Vagina (tissue), 2 donors: ENCODE results near the gene FAM118B.

Source experiments
- POLR2A ChIP-seq, 2 donors: fragments of 450-650 bp; IDR thresholded peaks; one replicate each; pipeline ENCODE4 v1.6.1; 2017; ENCODE audit warnings: antibody characterized with exemption in 2 of 2, mild to moderate bottlenecking in 2 of 2, moderate library complexity in 2 of 2
- POLR2AphosphoS5 ChIP-seq, 2 donors: sonication (generic); formaldehyde crosslinking; IDR thresholded peaks; one replicate each; pipeline ENCODE4 v1.9.0; 2017; ENCODE audit warnings: antibody characterized with exemption in 2 of 2, mild to moderate bottlenecking in 2 of 2, low read depth in 1 of 2; ENCODE audit not compliant: insufficient read depth in 1 of 2
- TF ChIP-seq, protein P1 (sequence below), 3 experiments: fragments of 450-650 bp in 2 of 3; fragments of 200-600 bp in 1 of 3; sonication (generic) in 1 of 3; IDR thresholded peaks; one replicate each; pipeline ENCODE4 v1.5.1; 2017 to 2019; ENCODE audit warnings: antibody characterized with exemption in 3 of 3, mild to moderate bottlenecking in 2 of 3, moderate library complexity in 2 of 3

- TF ChIP-seq, protein P1, sequence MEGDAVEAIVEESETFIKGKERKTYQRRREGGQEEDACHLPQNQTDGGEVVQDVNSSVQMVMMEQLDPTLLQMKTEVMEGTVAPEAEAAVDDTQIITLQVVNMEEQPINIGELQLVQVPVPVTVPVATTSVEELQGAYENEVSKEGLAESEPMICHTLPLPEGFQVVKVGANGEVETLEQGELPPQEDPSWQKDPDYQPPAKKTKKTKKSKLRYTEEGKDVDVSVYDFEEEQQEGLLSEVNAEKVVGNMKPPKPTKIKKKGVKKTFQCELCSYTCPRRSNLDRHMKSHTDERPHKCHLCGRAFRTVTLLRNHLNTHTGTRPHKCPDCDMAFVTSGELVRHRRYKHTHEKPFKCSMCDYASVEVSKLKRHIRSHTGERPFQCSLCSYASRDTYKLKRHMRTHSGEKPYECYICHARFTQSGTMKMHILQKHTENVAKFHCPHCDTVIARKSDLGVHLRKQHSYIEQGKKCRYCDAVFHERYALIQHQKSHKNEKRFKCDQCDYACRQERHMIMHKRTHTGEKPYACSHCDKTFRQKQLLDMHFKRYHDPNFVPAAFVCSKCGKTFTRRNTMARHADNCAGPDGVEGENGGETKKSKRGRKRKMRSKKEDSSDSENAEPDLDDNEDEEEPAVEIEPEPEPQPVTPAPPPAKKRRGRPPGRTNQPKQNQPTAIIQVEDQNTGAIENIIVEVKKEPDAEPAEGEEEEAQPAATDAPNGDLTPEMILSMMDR (IDR thresholded peaks at IDR 0.05) = no peak
- TF ChIP-seq POLR2AphosphoS5 (IDR thresholded peaks at IDR 0.05; ENCODE audit: insufficient read depth in 1 of 2, low read depth in 1 of 2) (no peak), POLR2A (IDR thresholded peaks at IDR 0.05) (no peak)
These were observed 82.1 kb downstream of the FAM118B start for GRCh38 chr11:126293726-126294125.
